Mesothelial cell of epicardium (in vitro differentiated cells): ENCODE measurements around the gene TMEM120B. TPM values are rescaled to one million over a fixed set of nuclear protein-coding genes. Genes with fewer than 3 reads are reported as not detected.
"Not testable (repeated sequence)": the region's sequence is repeated elsewhere in the genome, so short reads cannot be mapped to it uniquely, and the experiment has no call there.

Experiments
- DNase-seq, 2 experiments: peaks; one replicate each; pipeline ENCODE4 v3.0.0; 2021; ENCODE audit warnings: low spot score in 2 of 2; ENCODE audit not compliant: unreplicated experiment in 2 of 2
- H3K27ac Mint-ChIP-seq: 2 replicates; pipeline ENCODE4 v1.8.0; 2021; ENCODE audit warnings: mixed read lengths
- H3K27me3 Mint-ChIP-seq: 2 replicates; pipeline ENCODE4 v1.8.0; 2021; ENCODE audit warnings: low read depth, mixed read lengths
- H3K36me3 Mint-ChIP-seq: 2 replicates; pipeline ENCODE4 v1.8.0; 2021; ENCODE audit warnings: mixed read lengths
- H3K4me1 Mint-ChIP-seq: 2 replicates; pipeline ENCODE4 v1.8.0; 2021; ENCODE audit warnings: mixed read lengths
- H3K4me3 Mint-ChIP-seq: 2 replicates; pipeline ENCODE4 v1.8.0; 2021; ENCODE audit warnings: mild to moderate bottlenecking, moderate library complexity, mixed read lengths
- H3K9me3 Mint-ChIP-seq: 2 replicates; pipeline ENCODE4 v1.8.0; 2021; ENCODE audit warnings: mixed read lengths
- total RNA-seq: library from RNA; stranded (reverse); gene quantifications from 3 replicates; pipeline ENCODE4 v1.2.1, GENCODE V29; 2021
- TF ChIP-seq, protein P1 (sequence below): fragments of 200-600 bp; sonication (generic); IDR thresholded peaks from one replicate; pipeline ENCODE4 v1.5.0; 2021; ENCODE audit warnings: antibody characterized with exemption; ENCODE audit not compliant: unreplicated experiment

TMEM120B gene
- total RNA-seq, 1 donor from 2014 or later, result 22.4 TPM

DNA sequence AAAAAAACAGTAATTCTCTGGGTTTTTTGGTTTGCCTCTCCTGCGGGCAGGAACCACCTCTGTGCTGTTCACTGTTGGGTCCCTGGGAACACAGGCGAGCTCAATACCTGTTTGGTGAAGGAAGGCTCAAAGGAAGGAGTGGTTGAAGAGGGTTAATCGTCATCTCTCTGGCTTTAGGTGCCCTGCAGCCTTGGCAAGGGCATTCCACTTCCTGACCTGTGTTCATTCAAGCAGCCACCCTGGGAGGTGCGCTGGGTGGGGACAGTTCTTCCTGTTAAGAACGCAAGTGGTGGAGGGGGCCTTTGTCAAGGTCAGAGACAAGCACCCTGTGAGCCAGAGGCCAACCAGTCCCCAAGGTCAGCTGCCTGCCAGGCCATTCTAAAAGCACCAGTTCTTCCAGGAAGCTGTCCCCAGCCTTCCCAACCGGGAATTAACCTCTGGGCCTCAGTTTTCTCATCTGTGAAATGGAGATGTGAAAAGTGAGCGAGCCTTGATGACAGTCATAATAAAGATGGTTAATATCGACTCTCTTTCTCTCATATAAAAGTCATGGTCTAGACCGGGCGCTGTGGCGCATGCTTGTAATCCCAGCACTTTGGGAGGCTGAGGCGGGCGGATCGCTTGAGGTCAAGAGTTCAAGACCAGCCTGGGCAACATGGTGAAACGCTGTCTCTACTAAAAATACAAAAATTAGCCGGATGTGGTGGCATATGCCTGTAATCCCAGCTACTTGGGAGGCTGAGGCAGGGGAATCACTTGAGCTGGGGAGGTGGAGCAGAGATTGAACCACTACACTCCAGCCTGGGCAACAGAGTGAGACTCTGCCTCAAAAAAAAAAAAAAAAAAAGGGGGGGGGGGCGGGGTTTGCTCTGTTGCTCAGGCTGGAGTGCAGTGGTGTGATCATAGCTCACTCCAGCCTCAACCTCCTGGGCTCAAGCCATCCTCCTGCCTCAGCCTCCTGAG is 74.8 kb downstream of the TMEM120B start:
- TF ChIP-seq, protein P1, sequence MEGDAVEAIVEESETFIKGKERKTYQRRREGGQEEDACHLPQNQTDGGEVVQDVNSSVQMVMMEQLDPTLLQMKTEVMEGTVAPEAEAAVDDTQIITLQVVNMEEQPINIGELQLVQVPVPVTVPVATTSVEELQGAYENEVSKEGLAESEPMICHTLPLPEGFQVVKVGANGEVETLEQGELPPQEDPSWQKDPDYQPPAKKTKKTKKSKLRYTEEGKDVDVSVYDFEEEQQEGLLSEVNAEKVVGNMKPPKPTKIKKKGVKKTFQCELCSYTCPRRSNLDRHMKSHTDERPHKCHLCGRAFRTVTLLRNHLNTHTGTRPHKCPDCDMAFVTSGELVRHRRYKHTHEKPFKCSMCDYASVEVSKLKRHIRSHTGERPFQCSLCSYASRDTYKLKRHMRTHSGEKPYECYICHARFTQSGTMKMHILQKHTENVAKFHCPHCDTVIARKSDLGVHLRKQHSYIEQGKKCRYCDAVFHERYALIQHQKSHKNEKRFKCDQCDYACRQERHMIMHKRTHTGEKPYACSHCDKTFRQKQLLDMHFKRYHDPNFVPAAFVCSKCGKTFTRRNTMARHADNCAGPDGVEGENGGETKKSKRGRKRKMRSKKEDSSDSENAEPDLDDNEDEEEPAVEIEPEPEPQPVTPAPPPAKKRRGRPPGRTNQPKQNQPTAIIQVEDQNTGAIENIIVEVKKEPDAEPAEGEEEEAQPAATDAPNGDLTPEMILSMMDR, result no peak
- Mint-ChIP-seq H3K4me3 (no peak overlapping the region), H3K4me1 (peaks cover 13% of the 10 kb centered on the region), H3K27ac (peak overlapping the region; percentile 43), H3K9me3 (no peaks in the 10 kb centered on the region), H3K36me3 (no peaks in the 10 kb centered on the region), H3K27me3 (no peaks in the 10 kb centered on the region)
- DNase-seq, result no peak

DNA sequence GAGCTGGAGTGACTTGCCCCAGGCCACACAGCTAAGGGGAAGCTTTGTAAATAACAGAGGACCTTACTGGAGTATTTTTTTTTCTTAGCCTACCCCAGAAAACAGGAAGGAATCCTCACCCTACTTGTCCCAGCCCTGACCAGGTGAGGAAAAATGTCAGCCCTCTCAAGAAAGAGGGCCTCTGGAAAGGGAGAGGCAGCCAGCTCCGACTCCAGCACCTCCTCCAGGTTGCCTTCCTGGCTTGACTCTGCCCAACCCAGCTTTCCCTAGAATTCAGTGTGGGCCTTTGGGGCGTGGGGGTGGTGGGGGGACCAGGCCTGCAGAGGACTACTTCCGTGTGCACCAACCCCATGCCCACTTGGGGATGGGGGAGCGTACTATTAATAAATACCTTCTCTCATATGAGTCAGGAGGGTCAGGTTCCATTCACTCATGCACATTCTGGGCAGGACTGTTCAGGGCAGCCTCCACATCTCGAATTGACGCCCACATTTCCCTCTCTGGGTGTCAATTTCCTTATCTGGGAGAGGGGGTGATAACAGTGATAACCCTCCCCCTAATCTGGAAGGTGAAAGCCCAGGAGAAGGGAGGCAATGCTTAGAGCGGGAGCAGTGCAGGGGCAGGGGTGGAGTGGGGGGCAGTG is 75.7 kb downstream of the TMEM120B start:
- H3K9me3 Mint-ChIP-seq, result no peaks in the 10 kb centered on the region
- peaks cover 11% of the 10 kb centered on the region for H3K4me1 Mint-ChIP-seq
- H3K27ac Mint-ChIP-seq, result no peak overlapping the region
- TF ChIP-seq, protein P1, result no peak
- DNase-seq, result no peak
- no peaks in the 10 kb centered on the region for H3K36me3 Mint-ChIP-seq
- no peaks in the 10 kb centered on the region for H3K27me3 Mint-ChIP-seq
- no peak overlapping the region for H3K4me3 Mint-ChIP-seq

DNA sequence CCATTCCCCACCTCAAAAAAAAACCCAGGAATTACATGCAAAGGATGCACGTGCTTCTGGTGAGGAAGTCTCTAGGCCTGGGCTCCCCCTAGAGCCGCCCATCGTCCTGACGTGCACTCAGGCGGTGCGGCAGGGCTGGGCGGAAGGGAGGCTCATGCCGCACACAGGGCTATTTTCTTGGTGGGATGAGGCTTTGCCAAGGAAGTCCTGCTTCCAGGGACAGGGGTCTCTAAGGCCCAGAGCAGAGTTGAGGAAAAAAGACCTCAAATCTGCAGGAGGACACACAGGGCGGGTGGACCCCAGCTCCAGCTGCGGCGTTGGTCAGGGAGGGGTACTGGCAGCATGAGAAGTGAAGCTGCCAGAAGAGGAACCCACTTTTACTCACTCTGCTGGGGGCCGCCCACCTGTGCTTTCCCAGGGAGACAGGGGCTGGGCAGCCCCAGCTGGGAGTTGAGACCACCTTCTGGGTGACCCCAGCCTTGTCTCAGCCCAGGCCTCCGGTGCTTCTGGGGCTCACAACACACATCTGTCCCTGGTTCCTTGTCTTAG is 76.8 kb downstream of the TMEM120B start:
- Mint-ChIP-seq H3K27me3 (no peaks in the 10 kb centered on the region), H3K27ac (no peak overlapping the region), H3K36me3 (no peaks in the 10 kb centered on the region), H3K9me3 (no peaks in the 10 kb centered on the region), H3K4me3 (no peak overlapping the region), H3K4me1 (peaks cover 12% of the 10 kb centered on the region)
- TF ChIP-seq, protein P1, result no peak
- no peak for DNase-seq

DNA sequence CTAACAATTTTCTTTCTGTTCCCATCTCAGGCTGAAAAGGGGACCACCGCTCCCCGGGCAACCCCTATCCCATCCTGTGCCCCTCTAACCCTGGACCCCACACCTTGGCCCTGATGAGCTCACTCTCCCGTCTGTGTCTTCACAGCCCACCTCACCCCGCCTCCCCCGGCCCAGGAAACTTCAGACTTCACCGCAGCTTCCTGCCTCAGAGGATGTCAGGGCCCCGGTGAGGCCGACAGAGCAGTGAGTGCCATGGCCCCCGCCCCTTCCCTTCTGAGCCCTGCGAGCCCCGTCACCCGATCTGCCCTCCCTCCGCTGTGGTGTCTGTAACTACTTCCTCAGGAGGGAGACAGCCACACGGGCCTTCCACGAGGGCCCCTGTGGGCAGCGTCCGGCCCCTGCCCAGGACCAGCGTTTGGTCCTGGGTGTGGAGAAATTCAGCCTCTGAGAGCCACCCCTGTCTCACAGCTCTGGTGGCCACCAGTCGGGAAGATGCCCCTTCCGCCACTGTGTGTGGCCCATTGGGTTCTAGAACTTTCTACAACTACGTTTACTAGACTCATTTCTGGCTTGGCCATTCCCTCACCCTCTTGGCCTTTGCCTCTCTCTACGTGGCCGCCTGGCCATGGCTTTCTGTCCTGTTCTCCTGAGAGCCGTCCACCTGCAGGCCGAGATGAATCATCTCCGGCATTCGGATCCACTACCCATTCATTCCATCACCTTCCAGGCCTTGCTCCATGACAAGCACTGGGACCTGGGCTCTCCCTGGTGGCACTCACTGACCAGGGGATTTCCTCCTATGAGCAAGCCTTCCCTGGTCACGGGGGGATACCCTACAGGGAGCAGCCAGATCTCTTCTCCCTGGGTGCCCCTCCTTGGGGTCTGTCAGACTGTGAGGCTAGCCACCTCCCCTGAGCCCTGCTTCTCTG is 77.5 kb downstream of the TMEM120B start:
- peak overlapping the region; percentile 33 for H3K27ac Mint-ChIP-seq
- H3K9me3 Mint-ChIP-seq, result no peaks in the 10 kb centered on the region
- H3K4me3 Mint-ChIP-seq, result no peak overlapping the region
- DNase-seq, result no peak
- H3K27me3 Mint-ChIP-seq, result no peaks in the 10 kb centered on the region
- H3K36me3 Mint-ChIP-seq, result peaks cover 2% of the 10 kb centered on the region
- peaks cover 20% of the 10 kb centered on the region for H3K4me1 Mint-ChIP-seq
- TF ChIP-seq, protein P1, result no peak

DNA sequence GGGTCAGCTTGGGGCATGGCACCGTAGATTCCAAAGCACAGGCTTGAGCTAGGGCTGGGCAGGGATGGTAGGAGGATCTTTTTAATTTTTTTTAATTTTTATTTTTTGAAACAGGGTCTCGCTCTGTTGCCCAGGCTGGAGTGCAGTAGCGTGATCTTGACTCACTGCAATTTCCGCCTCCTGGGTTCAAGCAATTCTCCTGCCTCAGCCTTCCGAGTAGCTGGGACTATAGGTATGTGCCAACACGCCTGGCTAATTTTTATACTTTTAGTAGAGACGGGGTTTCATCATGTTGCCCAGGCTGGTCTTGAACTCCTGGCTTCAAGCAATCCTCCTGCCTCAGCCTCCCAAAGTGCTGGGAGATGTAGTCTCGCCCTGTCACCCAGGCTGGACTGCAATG is 78.2 kb downstream of the TMEM120B start:
- not testable (repeated sequence) for DNase-seq, H3K36me3 Mint-ChIP-seq, H3K27ac Mint-ChIP-seq, H3K4me3 Mint-ChIP-seq, H3K9me3 Mint-ChIP-seq, H3K27me3 Mint-ChIP-seq
- peaks cover 23% of the 10 kb centered on the region for H3K4me1 Mint-ChIP-seq
